ENCODE results near the gene DPEP1. TPM values are rescaled to one million over a fixed set of nuclear protein-coding genes. Genes with fewer than 3 reads are reported as not detected.

Gene DPEP1
- total RNA-seq, 4 donors from 2014 or later = 0.39 to 2.5 (median 0.74) TPM

DNA sequence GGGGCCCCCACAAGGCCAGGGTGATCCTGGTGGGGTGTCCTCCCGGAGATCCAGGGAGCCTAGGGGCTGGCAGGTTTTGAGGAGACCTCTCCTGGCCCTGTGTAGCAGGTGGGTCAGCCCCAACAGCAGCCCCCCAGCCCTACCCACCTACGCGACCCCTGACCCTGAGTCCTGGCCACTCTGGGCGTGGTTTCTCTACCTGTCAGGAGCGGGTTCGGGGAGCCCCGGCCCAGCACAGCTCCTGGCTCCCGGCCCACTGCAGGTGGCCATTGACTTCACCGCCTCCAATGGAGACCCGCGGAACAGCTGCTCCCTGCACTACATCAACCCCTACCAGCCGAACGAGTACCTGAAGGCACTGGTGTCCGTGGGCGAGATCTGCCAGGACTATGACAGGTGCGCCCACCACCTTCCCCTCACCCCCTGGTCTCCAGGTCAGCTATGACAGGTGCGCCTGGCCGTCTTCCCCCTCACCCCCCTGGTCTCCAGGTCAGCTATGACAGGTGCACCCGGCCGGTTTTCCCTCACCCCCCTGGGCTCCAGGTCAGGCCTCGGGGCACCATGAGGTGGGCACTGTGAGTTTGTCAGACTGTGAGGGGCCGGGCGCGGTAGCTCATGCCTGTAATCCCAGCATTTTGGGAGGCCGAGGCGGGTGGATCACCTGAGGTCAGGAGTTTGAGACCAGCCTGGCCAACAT is 24.9 kb upstream of the DPEP1 start:
- 93 to 96% methylated on average over 25 to 26 of the region's 26 CpGs for WGBS, 2 donors
- no peaks in the 10 kb centered on the region for H3K36me3 ChIP-seq
- no peaks in the 10 kb centered on the region for H3K9me3 ChIP-seq
- no peaks in the 10 kb centered on the region for H3K4me1 ChIP-seq
- no peak for DNase-seq (ENCODE audit: low spot score in 2 of 2)
- no peaks in the 10 kb centered on the region for H3K27me3 ChIP-seq
- no peak overlapping the region for H3K27ac ChIP-seq
- TF ChIP-seq, protein P1, sequence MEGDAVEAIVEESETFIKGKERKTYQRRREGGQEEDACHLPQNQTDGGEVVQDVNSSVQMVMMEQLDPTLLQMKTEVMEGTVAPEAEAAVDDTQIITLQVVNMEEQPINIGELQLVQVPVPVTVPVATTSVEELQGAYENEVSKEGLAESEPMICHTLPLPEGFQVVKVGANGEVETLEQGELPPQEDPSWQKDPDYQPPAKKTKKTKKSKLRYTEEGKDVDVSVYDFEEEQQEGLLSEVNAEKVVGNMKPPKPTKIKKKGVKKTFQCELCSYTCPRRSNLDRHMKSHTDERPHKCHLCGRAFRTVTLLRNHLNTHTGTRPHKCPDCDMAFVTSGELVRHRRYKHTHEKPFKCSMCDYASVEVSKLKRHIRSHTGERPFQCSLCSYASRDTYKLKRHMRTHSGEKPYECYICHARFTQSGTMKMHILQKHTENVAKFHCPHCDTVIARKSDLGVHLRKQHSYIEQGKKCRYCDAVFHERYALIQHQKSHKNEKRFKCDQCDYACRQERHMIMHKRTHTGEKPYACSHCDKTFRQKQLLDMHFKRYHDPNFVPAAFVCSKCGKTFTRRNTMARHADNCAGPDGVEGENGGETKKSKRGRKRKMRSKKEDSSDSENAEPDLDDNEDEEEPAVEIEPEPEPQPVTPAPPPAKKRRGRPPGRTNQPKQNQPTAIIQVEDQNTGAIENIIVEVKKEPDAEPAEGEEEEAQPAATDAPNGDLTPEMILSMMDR (IDR thresholded peaks at IDR 0.05) = no peak
- TF ChIP-seq POLR2A (IDR thresholded peaks at IDR 0.05) (no peak), EP300 (IDR thresholded peaks at IDR 0.05) (no peak)
- H3K4me3 ChIP-seq = no peak overlapping the region

GRCh38 chr16:89589241-89589926 is 24.1 kb upstream of the DPEP1 start:
- Histone ChIP-seq H3K9me3 (no peaks in the 10 kb centered on the region), H3K4me1 (no peaks in the 10 kb centered on the region), H3K36me3 (no peaks in the 10 kb centered on the region), H3K27me3 (no peaks in the 10 kb centered on the region), H3K27ac (no peak overlapping the region), H3K4me3 (no peak overlapping the region)
- TF ChIP-seq EP300 (IDR thresholded peaks at IDR 0.05) (no peak), POLR2A (IDR thresholded peaks at IDR 0.05) (no peak)
- TF ChIP-seq, protein P1 (IDR thresholded peaks at IDR 0.05) = no peak
- 84 to 89% methylated on average over 17 to 19 of the region's 21 CpGs for WGBS, 2 donors
- no peak for DNase-seq (ENCODE audit: low spot score in 2 of 2)

DNA sequence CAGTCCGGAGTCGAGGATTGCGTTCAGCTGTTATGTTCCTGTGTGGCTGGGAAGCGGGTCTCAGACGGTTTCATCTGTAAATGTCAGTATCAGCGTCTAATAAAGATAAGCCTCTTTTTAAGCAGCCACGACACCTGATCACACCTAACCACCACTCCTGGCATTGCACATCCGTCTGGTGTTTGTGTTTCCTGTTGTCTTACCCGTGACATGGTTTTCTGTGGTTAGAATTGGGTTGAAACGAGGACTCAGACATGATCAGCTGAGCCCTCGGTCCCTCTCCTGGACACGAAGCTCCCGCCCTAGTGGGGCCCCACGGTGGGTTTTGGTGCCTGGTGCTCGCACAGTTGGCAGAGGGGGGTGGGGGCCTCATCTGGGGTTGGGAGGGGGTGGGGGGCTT is 19.6 kb upstream of the DPEP1 start:
- DNase-seq (ENCODE audit: low spot score in 2 of 2) = no peak
- 81 to 83% methylated on average over 15 of the region's 15 CpGs for WGBS, 2 donors
- Histone ChIP-seq H3K9me3 (no peaks in the 10 kb centered on the region), H3K4me1 (no peaks in the 10 kb centered on the region), H3K4me3 (no peak overlapping the region), H3K27me3 (no peaks in the 10 kb centered on the region), H3K36me3 (no peaks in the 10 kb centered on the region), H3K27ac (no peak overlapping the region)
- no peak for TF ChIP-seq EP300 (IDR thresholded peaks at IDR 0.05)
- TF ChIP-seq, protein P1 (IDR thresholded peaks at IDR 0.05) = no peak
- no peak for TF ChIP-seq POLR2A (IDR thresholded peaks at IDR 0.05)

DNA sequence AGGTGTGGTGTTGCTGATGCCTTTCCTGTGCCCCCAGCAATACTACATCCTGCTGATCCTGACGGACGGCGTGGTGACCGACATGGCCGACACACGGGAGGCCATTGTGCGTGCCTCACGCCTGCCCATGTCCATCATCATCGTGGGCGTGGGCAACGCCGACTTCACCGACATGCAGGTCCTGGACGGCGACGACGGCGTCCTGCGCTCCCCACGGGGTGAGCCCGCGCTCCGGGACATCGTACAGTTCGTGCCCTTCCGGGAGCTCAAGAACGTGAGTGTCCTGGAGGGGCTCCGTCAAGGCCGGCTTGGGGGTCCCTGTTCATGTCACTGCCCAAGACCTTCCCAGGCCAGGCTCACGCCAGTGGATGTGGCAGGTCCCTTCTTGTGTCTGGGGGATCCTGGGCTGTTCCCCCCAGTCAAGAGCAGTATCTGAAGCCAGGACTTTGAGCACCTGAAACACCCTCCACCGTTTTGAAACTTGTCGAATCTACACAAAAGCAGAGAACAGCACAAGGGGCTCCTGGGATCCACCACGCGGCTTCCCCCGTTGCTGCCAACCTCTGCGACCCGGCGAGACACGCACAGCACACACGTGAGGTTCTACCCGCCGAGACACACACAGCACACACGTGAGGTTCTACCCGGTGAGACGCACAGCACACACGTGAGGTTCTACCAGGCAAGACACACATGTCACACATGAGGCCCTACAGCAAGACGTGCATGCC is 17.9 kb upstream of the DPEP1 start:
- Histone ChIP-seq H3K9me3 (no peaks in the 10 kb centered on the region), H3K4me1 (no peaks in the 10 kb centered on the region), H3K4me3 (no peak overlapping the region), H3K27ac (no peak overlapping the region), H3K36me3 (no peaks in the 10 kb centered on the region), H3K27me3 (no peaks in the 10 kb centered on the region)
- TF ChIP-seq POLR2A (IDR thresholded peaks at IDR 0.05) (no peak), EP300 (IDR thresholded peaks at IDR 0.05) (no peak)
- TF ChIP-seq, protein P1 (IDR thresholded peaks at IDR 0.05) = no peak
- WGBS, 2 donors = 93 to 94% methylated on average over 32 to 46 of the region's 47 CpGs
- no peak for DNase-seq (ENCODE audit: low spot score in 2 of 2)
